HepG2 (cell line): ENCODE measurements around the gene ABCC10. TPM values are rescaled to one million over a fixed set of nuclear protein-coding genes. Genes with fewer than 3 reads are reported as not detected.

ENCODE experiments used
- ELF3 ChIP-seq: IDR thresholded peaks from 2 replicates; pipeline ENCODE4 v1.6.1; 2016; ENCODE audit warnings: missing genetic modification reagents, missing compliant biosample characterization
- GTF3A ChIP-seq: sonication (generic); formaldehyde crosslinking; conservative IDR thresholded peaks from 2 replicates; pipeline ENCODE4 v1.4.0; 2020; ENCODE audit warnings: mild to moderate bottlenecking, missing genetic modification reagents
- HCFC1 ChIP-seq: fragments of 150-350 bp; IDR thresholded peaks from 2 replicates; pipeline ENCODE4 v1.6.1; 2014; ENCODE audit warnings: low read depth, low read length
- HINFP ChIP-seq: sonication (generic); formaldehyde crosslinking; IDR thresholded peaks from 2 replicates; pipeline ENCODE4 v1.4.0; 2020; ENCODE audit warnings: low read depth, mild to moderate bottlenecking, missing genetic modification reagents
- ISX ChIP-seq: sonication (generic); formaldehyde crosslinking; conservative IDR thresholded peaks from 2 replicates; pipeline ENCODE4 v1.5.0; 2020; ENCODE audit warnings: missing genetic modification reagents
- PITX1 ChIP-seq: sonication (generic); formaldehyde crosslinking; IDR thresholded peaks from 2 replicates; pipeline ENCODE4 v1.5.1; 2020; ENCODE audit warnings: mild to moderate bottlenecking, missing genetic modification reagents
- RFXANK ChIP-seq: IDR thresholded peaks from 2 replicates; pipeline ENCODE4 v1.6.1; 2016
- YEATS2 ChIP-seq: sonication (generic); formaldehyde crosslinking; IDR thresholded peaks from 2 replicates; pipeline ENCODE4 v1.4.0; 2020; ENCODE audit warnings: missing genetic modification reagents, borderline replicate concordance
- ZBTB25 ChIP-seq: IDR thresholded peaks from 2 replicates; pipeline ENCODE4 v1.6.1; 2018; ENCODE audit warnings: missing genetic modification reagents
- ZFYVE20 ChIP-seq: sonication (generic); formaldehyde crosslinking; IDR thresholded peaks from 2 replicates; pipeline ENCODE4 v1.8.0; 2023; ENCODE audit warnings: low read depth, mild to moderate bottlenecking, moderate library complexity, missing genetic modification reagents, borderline replicate concordance
- ZKSCAN8 ChIP-seq: IDR thresholded peaks from 2 replicates; pipeline ENCODE4 v1.6.1; 2016; ENCODE audit warnings: borderline replicate concordance, missing genetic modification reagents, missing compliant biosample characterization
- ZMAT3 ChIP-seq: sonication (generic); formaldehyde crosslinking; conservative IDR thresholded peaks from 2 replicates; pipeline ENCODE4 v1.7.0; 2021; ENCODE audit warnings: missing genetic modification reagents
- ZMAT5 ChIP-seq: sonication (generic); formaldehyde crosslinking; IDR thresholded peaks from 2 replicates; pipeline ENCODE4 v1.5.0; 2020; ENCODE audit warnings: mild to moderate bottlenecking, low read depth, missing genetic modification reagents, borderline replicate concordance
- ZMYM2 ChIP-seq: sonication (generic); formaldehyde crosslinking; IDR thresholded peaks from 2 replicates; pipeline ENCODE4 v1.8.0; 2022; ENCODE audit warnings: mild to moderate bottlenecking, missing genetic modification reagents
- ZNF10 ChIP-seq: sonication (generic); formaldehyde crosslinking; IDR thresholded peaks from 2 replicates; pipeline ENCODE4 v1.4.0; 2020; ENCODE audit warnings: mild to moderate bottlenecking, low read depth, missing genetic modification reagents, borderline replicate concordance
- ZNF280D ChIP-seq: sonication (generic); formaldehyde crosslinking; IDR thresholded peaks from 2 replicates; pipeline ENCODE4 v1.5.1; 2020; ENCODE audit warnings: mild to moderate bottlenecking, missing genetic modification reagents
- ZNF367 ChIP-seq: sonication (generic); formaldehyde crosslinking; IDR thresholded peaks from 2 replicates; pipeline ENCODE4 v1.4.0; 2020; ENCODE audit warnings: missing genetic modification reagents, borderline replicate concordance
- ZNF382 ChIP-seq: sonication (generic); formaldehyde crosslinking; IDR thresholded peaks from 2 replicates; pipeline ENCODE4 v1.5.0; 2020; ENCODE audit warnings: missing genetic modification reagents, mild to moderate bottlenecking, borderline replicate concordance
- ZNF460 ChIP-seq: sonication (generic); formaldehyde crosslinking; IDR thresholded peaks from 2 replicates; pipeline ENCODE4 v1.5.1; 2020; ENCODE audit warnings: missing genetic modification reagents, mild to moderate bottlenecking, borderline replicate concordance
- ZNF629 ChIP-seq: sonication (generic); formaldehyde crosslinking; conservative IDR thresholded peaks from 2 replicates; pipeline ENCODE4 v1.5.0; 2020; ENCODE audit warnings: missing genetic modification reagents
- ZNF749 ChIP-seq: sonication (generic); formaldehyde crosslinking; IDR thresholded peaks from 2 replicates; pipeline ENCODE4 v1.8.0; 2022; ENCODE audit warnings: mild to moderate bottlenecking, missing genetic modification reagents, moderate library complexity, borderline replicate concordance
- polyA plus RNA-seq, 8 experiments: library from polyadenylated mRNA; depleted of rRNA in 3 of 8; stranded (reverse) in 7 of 8; unstranded in 1 of 8; fragments of >200 nt; fragmentation: Illumina TruSeq in 4 of 8; extraction: Trizol in 4 of 8; gene quantifications; 2 replicates each; pipeline versions ENCODE4 v1.2.1 to v1.2.3, GENCODE V29; 2011 to 2016; ENCODE audit warnings: low read depth in 4 of 8, missing spikeins in 1 of 8, mixed read lengths in 1 of 8; ENCODE audit not compliant: insufficient read depth in 1 of 8
- total RNA-seq, 5 experiments: library from RNA; depleted of rRNA; stranded (reverse); fragments of >200 nt; fragmentation: Illumina TruSeq; extraction: Trizol; gene quantifications; 2 replicates each; pipeline ENCODE4 v1.2.3, GENCODE V29; 2016; ENCODE audit warnings: low read depth in 1 of 5

The ABCC10 gene
- total and polyA plus RNA-seq, 2 of the 13 experiments (the other 11 are each of a cell fraction or from before 2014, with no cell fraction given), result 16.0 to 24.3 TPM

GRCh38 chr6:43454696-43455530 lies 27.6 kb downstream of the ABCC10 start (continued):
- 0 out of 2 replicates have a peak, but pooled peaks have one; percentile 43 for TF ChIP-seq ZKSCAN8 (CRISPR knock-in tag)
- 0 out of 2 replicates have a peak, but pooled peaks have one; percentile 23 for TF ChIP-seq ZMAT3
- no peak; the same call in 1 of the 2 replicates for TF ChIP-seq ZNF629 (CRISPR knock-in tag)
- TF ChIP-seq ZFYVE20, result no peak
- TF ChIP-seq ZBTB25 (CRISPR knock-in tag), result 0 out of 2 replicates have a peak, but pooled peaks have one; percentile 46
- TF ChIP-seq ZNF10, result no peak
- no peak for TF ChIP-seq ZNF367 (CRISPR knock-in tag)
- TF ChIP-seq PITX1, result no peak; the same call in 1 of the 2 replicates
- TF ChIP-seq ISX (CRISPR knock-in tag), result no peak
- 0 out of 2 replicates have a peak, but pooled peaks have one; percentile 4 for TF ChIP-seq ELF3
- TF ChIP-seq YEATS2 (CRISPR knock-in tag), result no peak
- no peak for TF ChIP-seq ZNF382 (CRISPR knock-in tag)
- no peak for TF ChIP-seq HCFC1
- no peak for TF ChIP-seq RFXANK (CRISPR knock-in tag)
- TF ChIP-seq ZNF749 (CRISPR knock-in tag), result peak; percentile 32
- no peak for TF ChIP-seq GTF3A (CRISPR knock-in tag)
- TF ChIP-seq ZMAT5 (CRISPR knock-in tag), result no peak
- no peak for TF ChIP-seq ZNF460 (CRISPR knock-in tag)
- TF ChIP-seq ZNF280D (CRISPR knock-in tag), result peak; percentile 79
- no peak for TF ChIP-seq ZMYM2 (CRISPR knock-in tag)
- no peak; the same call in 1 of the 2 replicates for TF ChIP-seq HINFP (CRISPR knock-in tag)
